SU-DHL-6 (cell line): Measurements from ENCODE around the gene CYFIP2.

Experiments used
- CTCF ChIP-seq: fragments of 200-600 bp; sonication (generic); IDR thresholded peaks from one replicate; pipeline ENCODE4 v1.5.1; 2017; ENCODE audit warnings: antibody characterized with exemption, mild to moderate bottlenecking, low read length, moderate library complexity; ENCODE audit not compliant: insufficient read depth, poor library complexity, severe bottlenecking
- EZH2phosphoT487 ChIP-seq: fragments of 200-600 bp; sonication (generic), shearing (Covaris generic); conservative IDR thresholded peaks from 2 replicates; pipeline ENCODE4 v1.6.1; 2018; ENCODE audit warnings: mild to moderate bottlenecking, antibody characterized with exemption, low read length, moderate library complexity, mixed read lengths

- TF ChIP-seq CTCF (no peak), EZH2phosphoT487 (no peak)
These were observed 114.1 kb downstream of the CYFIP2 start for GRCh38 chr5:157379983-157380382.
